IPS-NIHi11 (cell line): ENCODE results near the gene RGS4.

ENCODE experiments used
- DNase-seq: peaks from one replicate; pipeline ENCODE4 v3.0.0; 2012; ENCODE audit warnings: mixed read lengths, low spot score

Gene RGS4

GRCh38 chr1:163102590-163102989, 33.4 kb downstream of the RGS4 start:
- DNase-seq = no peak

GRCh38 chr1:163104385-163105099, 35.4 kb downstream of the RGS4 start:
- no peak for DNase-seq

DNA sequence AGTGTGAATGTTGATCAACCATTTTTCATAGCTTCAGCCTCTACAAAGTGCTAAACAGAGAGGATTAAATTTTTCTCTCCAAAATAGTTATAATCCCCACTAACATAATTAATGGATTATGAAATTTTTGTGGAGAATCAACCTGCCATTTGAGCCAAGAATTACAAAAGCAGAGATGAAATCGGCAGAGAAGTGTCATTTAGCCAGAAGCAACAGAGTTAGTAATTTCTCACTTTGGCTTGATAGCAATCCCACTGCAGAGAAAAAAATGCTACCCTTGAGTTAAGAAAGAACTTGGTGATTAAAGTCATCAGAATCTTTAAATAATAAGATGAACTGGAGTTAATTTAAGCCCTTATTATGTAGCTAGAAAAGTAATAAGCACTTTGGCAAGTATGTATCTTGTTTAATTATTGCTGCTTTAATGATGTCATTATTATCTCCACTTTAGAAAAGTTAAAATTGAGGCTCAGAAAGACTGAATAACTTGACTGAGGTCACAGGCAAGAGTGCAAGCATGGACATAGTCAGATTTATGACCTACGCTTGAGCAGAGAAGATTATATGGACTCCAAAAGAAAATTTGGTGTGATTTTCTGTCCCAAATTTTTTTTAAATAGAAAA, 37.3 kb downstream of the RGS4 start:
- no peak for DNase-seq

GRCh38 chr1:163107655-163108054, 38.5 kb downstream of the RGS4 start:
- no peak for DNase-seq

- DNase-seq = no peak
These were observed 46.7 kb downstream of the RGS4 start for GRCh38 chr1:163115887-163116286.

DNA sequence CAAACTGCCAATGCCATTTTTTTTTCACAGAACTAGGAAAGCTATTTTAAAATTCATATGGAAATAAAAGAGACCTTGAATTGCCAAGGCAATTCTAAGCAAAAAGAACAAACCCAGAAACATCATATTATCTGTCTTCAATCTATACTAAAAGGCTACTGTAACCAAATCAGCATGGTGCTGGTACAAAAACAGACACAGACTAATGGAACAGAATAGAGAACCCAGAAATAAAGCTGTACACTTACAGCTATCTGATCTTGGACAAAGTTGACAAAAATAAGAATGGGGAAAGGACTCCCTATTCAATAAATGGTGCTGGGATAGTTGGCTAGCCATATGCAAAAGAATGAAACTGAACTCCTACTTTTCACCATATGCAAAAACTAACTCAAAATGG, 50.5 kb downstream of the RGS4 start:
- no peak for DNase-seq

GRCh38 chr1:163120372-163120771, 51.2 kb downstream of the RGS4 start:
- no peak for DNase-seq

- DNase-seq = no peak
These were observed 55.7 kb downstream of the RGS4 start for GRCh38 chr1:163124812-163125211.
